K562 (cell line): Measurements from ENCODE around the gene CLPSL1. TPM values are rescaled to one million over a fixed set of nuclear protein-coding genes. Genes with fewer than 3 reads are reported as not detected.

Experiments
- EGR1 ChIP-seq: fragments of 450-650 bp; conservative IDR thresholded peaks from 2 replicates; pipeline ENCODE4 v1.6.1; 2017; ENCODE audit warnings: mild to moderate bottlenecking
- FOXJ3 ChIP-seq: sonication (generic); formaldehyde crosslinking; IDR thresholded peaks from 2 replicates; pipeline ENCODE4 v1.4.0; 2020; ENCODE audit warnings: mild to moderate bottlenecking, missing genetic modification reagents
- PCBP1 ChIP-seq: fragments of 200-400 bp; formaldehyde crosslinking; IDR thresholded peaks from 2 replicates; pipeline ENCODE4 v1.6.1; 2018; ENCODE audit warnings: mild to moderate bottlenecking, low read depth, low read length; ENCODE audit not compliant: poor library complexity, severe bottlenecking
- polyA plus RNA-seq, 8 experiments: library from polyadenylated mRNA; depleted of rRNA in 4 of 8; stranded (reverse) in 5 of 8; unstranded in 3 of 8; fragments of >200 nt; fragmentation: Nextera tagmentation in 2 of 8; fragmentation: Illumina TruSeq in 1 of 8; extraction: Ambion mirVana in 2 of 8; extraction: Trizol in 1 of 8; gene quantifications; 2 replicates each; pipeline versions ENCODE4 v1.2.1 to v1.2.3, GENCODE V29; 2011 to 2014; ENCODE audit warnings: inconsistent platforms in 1 of 8, missing spikeins in 1 of 8
- total RNA-seq, 7 experiments: library from RNA; depleted of rRNA in 6 of 7; stranded (reverse); fragments of >200 nt in 6 of 7; fragmentation: Illumina TruSeq in 2 of 7; extraction: Trizol in 2 of 7; gene quantifications; 2 replicates each; pipeline versions ENCODE4 v1.2.1 to v1.2.3, GENCODE V29; 2011 to 2021; ENCODE audit warnings: low replicate concordance in 1 of 7
- TF ChIP-seq, protein P1 (sequence below): fragments of 450-650 bp; IDR thresholded peaks from 2 replicates; pipeline ENCODE4 v1.6.1; 2017; ENCODE audit warnings: mild to moderate bottlenecking, moderate library complexity
- TF ChIP-seq, protein P2 (sequence below): fragments of 450-650 bp; IDR thresholded peaks from 2 replicates; pipeline ENCODE4 v1.6.1; 2016; ENCODE audit warnings: antibody characterized with exemption
- TF ChIP-seq, protein P3 (sequence below): sonication (generic); formaldehyde crosslinking; IDR thresholded peaks from 2 replicates; pipeline ENCODE4 v1.9.0; 2022; ENCODE audit warnings: mild to moderate bottlenecking, missing genetic modification reagents
- TF ChIP-seq, protein P4 (sequence below), 2 experiments: IDR thresholded peaks; 2 replicates each; pipeline ENCODE4 v1.6.1; 2011; ENCODE audit warnings: borderline replicate concordance in 1 of 2, control low read depth in 1 of 2, low read depth in 1 of 2, low read length in 1 of 2, mild to moderate bottlenecking in 1 of 2, mixed read lengths in 1 of 2, moderate library complexity in 1 of 2; ENCODE audit not compliant: insufficient read depth in 1 of 2, insufficient read length in 1 of 2, poor library complexity in 1 of 2, severe bottlenecking in 1 of 2; ENCODE audit errors: extremely low read depth in 1 of 2
- TF ChIP-seq, protein P5 (sequence below): sonication (generic); formaldehyde crosslinking; IDR thresholded peaks from 2 replicates; pipeline ENCODE4 v1.8.0; 2022; ENCODE audit warnings: mild to moderate bottlenecking, missing genetic modification reagents

The CLPSL1 gene
- total and polyA plus RNA-seq, 9 of the 15 experiments (the other 6 are each of a cell fraction or from before 2014, with no cell fraction given): not detected

DNA sequence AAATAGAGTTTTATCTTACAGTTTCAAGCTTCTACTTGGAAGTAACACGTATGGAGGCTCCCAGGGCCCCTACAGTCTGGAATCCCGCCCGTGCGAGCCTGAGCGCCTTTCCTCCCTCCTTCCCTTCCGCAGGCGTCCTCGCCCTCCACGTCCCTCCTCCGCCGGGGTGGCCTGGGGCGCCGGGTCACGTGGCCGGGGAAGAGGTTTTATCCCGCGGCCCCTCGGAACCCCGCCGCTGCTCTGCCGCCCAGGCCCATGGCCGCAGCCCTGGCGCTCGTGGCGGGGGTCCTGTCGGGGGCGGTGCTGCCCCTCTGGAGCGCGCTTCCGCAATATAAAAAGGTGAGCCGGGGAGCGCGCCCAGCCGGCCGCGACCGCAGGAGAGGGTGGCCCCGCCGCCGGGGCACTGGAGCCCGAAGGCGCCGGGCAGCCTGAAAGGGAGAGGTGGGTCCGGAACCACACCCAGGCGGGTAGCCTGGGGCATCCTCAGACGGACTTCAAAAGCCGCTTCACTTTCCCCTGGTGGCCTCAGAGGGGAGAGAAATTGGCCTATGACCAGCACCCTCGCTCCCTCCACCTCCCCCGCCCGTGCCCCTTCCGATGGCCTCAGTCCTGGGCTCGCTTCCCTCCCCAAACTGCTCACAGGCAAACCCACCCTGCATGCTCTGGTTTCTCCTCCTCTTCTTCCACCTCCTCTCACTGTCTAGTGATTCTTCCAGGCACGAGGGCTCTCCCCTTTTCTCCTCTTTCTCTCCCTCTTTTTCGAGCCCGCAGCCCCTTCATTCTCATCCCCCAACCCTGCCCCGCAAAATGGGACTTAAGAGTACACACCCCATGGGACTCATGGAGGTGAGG is 4.2 kb upstream of the CLPSL1 start, which contains the start of gene CLPSL2 (continued):
- TF ChIP-seq, protein P1, sequence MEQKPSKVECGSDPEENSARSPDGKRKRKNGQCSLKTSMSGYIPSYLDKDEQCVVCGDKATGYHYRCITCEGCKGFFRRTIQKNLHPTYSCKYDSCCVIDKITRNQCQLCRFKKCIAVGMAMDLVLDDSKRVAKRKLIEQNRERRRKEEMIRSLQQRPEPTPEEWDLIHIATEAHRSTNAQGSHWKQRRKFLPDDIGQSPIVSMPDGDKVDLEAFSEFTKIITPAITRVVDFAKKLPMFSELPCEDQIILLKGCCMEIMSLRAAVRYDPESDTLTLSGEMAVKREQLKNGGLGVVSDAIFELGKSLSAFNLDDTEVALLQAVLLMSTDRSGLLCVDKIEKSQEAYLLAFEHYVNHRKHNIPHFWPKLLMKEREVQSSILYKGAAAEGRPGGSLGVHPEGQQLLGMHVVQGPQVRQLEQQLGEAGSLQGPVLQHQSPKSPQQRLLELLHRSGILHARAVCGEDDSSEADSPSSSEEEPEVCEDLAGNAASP: no peak
- TF ChIP-seq FOXJ3 (CRISPR knock-in tag): no peak
- TF ChIP-seq, protein P2, sequence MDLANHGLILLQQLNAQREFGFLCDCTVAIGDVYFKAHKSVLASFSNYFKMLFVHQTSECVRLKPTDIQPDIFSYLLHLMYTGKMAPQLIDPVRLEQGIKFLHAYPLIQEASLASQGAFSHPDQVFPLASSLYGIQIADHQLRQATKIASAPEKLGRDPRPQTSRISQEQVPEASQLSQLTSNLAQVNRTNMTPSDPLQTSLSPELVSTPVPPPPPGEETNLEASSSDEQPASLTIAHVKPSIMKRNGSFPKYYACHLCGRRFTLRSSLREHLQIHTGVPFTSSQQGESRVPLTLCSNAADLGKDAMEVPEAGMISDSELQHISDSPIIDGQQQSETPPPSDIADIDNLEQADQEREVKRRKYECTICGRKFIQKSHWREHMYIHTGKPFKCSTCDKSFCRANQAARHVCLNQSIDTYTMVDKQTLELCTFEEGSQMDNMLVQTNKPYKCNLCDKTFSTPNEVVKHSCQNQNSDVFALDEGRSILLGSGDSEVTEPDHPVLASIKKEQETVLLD: no peak
- TF ChIP-seq PCBP1: peak; percentile 36
- peak; percentile 65 for TF ChIP-seq EGR1
- TF ChIP-seq, protein P3, sequence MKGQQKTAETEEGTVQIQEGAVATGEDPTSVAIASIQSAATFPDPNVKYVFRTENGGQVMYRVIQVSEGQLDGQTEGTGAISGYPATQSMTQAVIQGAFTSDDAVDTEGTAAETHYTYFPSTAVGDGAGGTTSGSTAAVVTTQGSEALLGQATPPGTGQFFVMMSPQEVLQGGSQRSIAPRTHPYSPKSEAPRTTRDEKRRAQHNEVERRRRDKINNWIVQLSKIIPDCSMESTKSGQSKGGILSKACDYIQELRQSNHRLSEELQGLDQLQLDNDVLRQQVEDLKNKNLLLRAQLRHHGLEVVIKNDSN (CRISPR knock-in tag): peak; percentile 63
- TF ChIP-seq, protein P4, sequence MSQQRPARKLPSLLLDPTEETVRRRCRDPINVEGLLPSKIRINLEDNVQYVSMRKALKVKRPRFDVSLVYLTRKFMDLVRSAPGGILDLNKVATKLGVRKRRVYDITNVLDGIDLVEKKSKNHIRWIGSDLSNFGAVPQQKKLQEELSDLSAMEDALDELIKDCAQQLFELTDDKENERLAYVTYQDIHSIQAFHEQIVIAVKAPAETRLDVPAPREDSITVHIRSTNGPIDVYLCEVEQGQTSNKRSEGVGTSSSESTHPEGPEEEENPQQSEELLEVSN (IDR thresholded peaks at IDR 0.05; ENCODE audit: borderline replicate concordance in 1 of 2, extremely low read depth in 1 of 2, insufficient read depth in 1 of 2, insufficient read length in 1 of 2, low read depth in 1 of 2, low read length in 1 of 2, poor library complexity in 1 of 2, severe bottlenecking in 1 of 2): peak in 1 of 2 experiments; percentile 39
- TF ChIP-seq, protein P5, sequence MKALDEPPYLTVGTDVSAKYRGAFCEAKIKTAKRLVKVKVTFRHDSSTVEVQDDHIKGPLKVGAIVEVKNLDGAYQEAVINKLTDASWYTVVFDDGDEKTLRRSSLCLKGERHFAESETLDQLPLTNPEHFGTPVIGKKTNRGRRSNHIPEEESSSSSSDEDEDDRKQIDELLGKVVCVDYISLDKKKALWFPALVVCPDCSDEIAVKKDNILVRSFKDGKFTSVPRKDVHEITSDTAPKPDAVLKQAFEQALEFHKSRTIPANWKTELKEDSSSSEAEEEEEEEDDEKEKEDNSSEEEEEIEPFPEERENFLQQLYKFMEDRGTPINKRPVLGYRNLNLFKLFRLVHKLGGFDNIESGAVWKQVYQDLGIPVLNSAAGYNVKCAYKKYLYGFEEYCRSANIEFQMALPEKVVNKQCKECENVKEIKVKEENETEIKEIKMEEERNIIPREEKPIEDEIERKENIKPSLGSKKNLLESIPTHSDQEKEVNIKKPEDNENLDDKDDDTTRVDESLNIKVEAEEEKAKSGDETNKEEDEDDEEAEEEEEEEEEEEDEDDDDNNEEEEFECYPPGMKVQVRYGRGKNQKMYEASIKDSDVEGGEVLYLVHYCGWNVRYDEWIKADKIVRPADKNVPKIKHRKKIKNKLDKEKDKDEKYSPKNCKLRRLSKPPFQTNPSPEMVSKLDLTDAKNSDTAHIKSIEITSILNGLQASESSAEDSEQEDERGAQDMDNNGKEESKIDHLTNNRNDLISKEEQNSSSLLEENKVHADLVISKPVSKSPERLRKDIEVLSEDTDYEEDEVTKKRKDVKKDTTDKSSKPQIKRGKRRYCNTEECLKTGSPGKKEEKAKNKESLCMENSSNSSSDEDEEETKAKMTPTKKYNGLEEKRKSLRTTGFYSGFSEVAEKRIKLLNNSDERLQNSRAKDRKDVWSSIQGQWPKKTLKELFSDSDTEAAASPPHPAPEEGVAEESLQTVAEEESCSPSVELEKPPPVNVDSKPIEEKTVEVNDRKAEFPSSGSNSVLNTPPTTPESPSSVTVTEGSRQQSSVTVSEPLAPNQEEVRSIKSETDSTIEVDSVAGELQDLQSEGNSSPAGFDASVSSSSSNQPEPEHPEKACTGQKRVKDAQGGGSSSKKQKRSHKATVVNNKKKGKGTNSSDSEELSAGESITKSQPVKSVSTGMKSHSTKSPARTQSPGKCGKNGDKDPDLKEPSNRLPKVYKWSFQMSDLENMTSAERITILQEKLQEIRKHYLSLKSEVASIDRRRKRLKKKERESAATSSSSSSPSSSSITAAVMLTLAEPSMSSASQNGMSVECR: no peak
- TF ChIP-seq, all 486 proteins: peak for 9
